GM18951 (cell line): ENCODE data around the gene SEMA3D.

Source experiments
- POLR2A ChIP-seq: IDR thresholded peaks from 4 replicates; pipeline ENCODE4 v1.6.1; 2011; ENCODE audit warnings: mild to moderate bottlenecking; ENCODE audit not compliant: insufficient read length, insufficient read depth; ENCODE audit errors: extremely low read depth
- in situ Hi-C: fragments of 300-500 bp; cut with MboI; formaldehyde crosslinking; loops from one replicate; pipeline ENCODE4 v1.12.0; 2022; ENCODE audit warnings: low sequenced_read_pairs, mixed read lengths, inconsistent platforms; ENCODE audit not compliant: unreplicated experiment

Gene SEMA3D

GRCh38 chr7:85101347-85101746 lies 85.5 kb downstream of the SEMA3D start:
- no peak for TF ChIP-seq POLR2A
- in situ Hi-C loops = no loop called here

GRCh38 chr7:85097844-85098243 lies 89.0 kb downstream of the SEMA3D start:
- in situ Hi-C loops = no loop called here
- TF ChIP-seq POLR2A = no peak

- TF ChIP-seq POLR2A = no peak
- in situ Hi-C loops = no loop called here
These were observed 91.0 kb downstream of the SEMA3D start for GRCh38 chr7:85095806-85096205.

- TF ChIP-seq POLR2A = no peak
- in situ Hi-C loops = no loop called here
These were observed 91.5 kb downstream of the SEMA3D start for GRCh38 chr7:85095366-85095765.

GRCh38 chr7:85094046-85094725 lies 92.7 kb downstream of the SEMA3D start:
- no peak for TF ChIP-seq POLR2A
- in situ Hi-C loops = no loop called here

GRCh38 chr7:85091565-85091928 lies 95.3 kb downstream of the SEMA3D start:
- TF ChIP-seq POLR2A = no peak

GRCh38 chr7:85090919-85091564 lies 95.8 kb downstream of the SEMA3D start:
- in situ Hi-C loops = no loop called here
- TF ChIP-seq POLR2A = no peak

More at GRCh38 chr7:85091565-85091928, 95.3 kb downstream of the SEMA3D start:
- in situ Hi-C loops = no loop called here

- in situ Hi-C loops = no loop called here
- no peak for TF ChIP-seq POLR2A
These were observed 96.7 kb downstream of the SEMA3D start for GRCh38 chr7:85090143-85090542.

- no peak for TF ChIP-seq POLR2A
- in situ Hi-C loops = no loop called here
These were observed 105.0 kb downstream of the SEMA3D start for GRCh38 chr7:85081846-85082245.

GRCh38 chr7:85081392-85081791 lies 105.5 kb downstream of the SEMA3D start:
- in situ Hi-C loops = no loop called here

GRCh38 chr7:85079434-85079833 lies 107.4 kb downstream of the SEMA3D start:
- in situ Hi-C loops = no loop called here
- no peak for TF ChIP-seq POLR2A

More at GRCh38 chr7:85081392-85081791, 105.5 kb downstream of the SEMA3D start:
- TF ChIP-seq POLR2A = no peak

GRCh38 chr7:85078181-85078580 lies 108.7 kb downstream of the SEMA3D start:
- no peak for TF ChIP-seq POLR2A
- in situ Hi-C loops = no loop called here

GRCh38 chr7:85075864-85076263 lies 111.0 kb downstream of the SEMA3D start:
- no peak for TF ChIP-seq POLR2A
- in situ Hi-C loops = no loop called here

- in situ Hi-C loops = loop anchor here (25.0 kb wide), 1 partner anchor 487 kb away; no protein-coding TSS in a partner anchor
- no peak for TF ChIP-seq POLR2A
These were observed 111.9 kb downstream of the SEMA3D start for GRCh38 chr7:85074992-85075391.
